GM12878 (cell line): ENCODE data around the gene PSORS1C2.

Source experiments
- BRCA1 ChIP-seq: IDR thresholded peaks from 2 replicates; pipeline ENCODE4 v1.6.1; 2011; ENCODE audit warnings: low read depth, low read length, improper control_type of control experiment
- CTCF ChIP-seq, 3 experiments: IDR thresholded peaks in 2 of 3; conservative IDR thresholded peaks in 1 of 3; 2 replicates each; pipeline ENCODE4 v1.5.1; 2011; ENCODE audit warnings: low read depth in 3 of 3, low read length in 3 of 3, mild to moderate bottlenecking in 3 of 3, control low read depth in 2 of 3, moderate library complexity in 2 of 3, inconsistent platforms in 1 of 3, mixed read lengths in 1 of 3; ENCODE audit not compliant: control insufficient read depth in 2 of 3, insufficient read depth in 1 of 3; ENCODE audit errors: extremely low read depth in 1 of 3
- CUX1 ChIP-seq: IDR thresholded peaks from 2 replicates; pipeline ENCODE4 v1.6.1; 2012; ENCODE audit warnings: improper control_type of control experiment, low read depth, low read length; ENCODE audit not compliant: insufficient replicate concordance
- ETV6 ChIP-seq, 2 experiments: fragments of 450-650 bp in 1 of 2; IDR thresholded peaks in 1 of 2; conservative IDR thresholded peaks in 1 of 2; 2 replicates each; pipeline ENCODE4 v1.6.1; 2014; ENCODE audit warnings: antibody characterized with exemption in 1 of 2, borderline replicate concordance in 1 of 2, low read depth in 1 of 2, mild to moderate bottlenecking in 1 of 2, moderate library complexity in 1 of 2
- HCFC1 ChIP-seq: fragments of 150-350 bp; IDR thresholded peaks from 2 replicates; pipeline ENCODE4 v1.6.1; 2014; ENCODE audit warnings: low read length
- RUNX3 ChIP-seq: IDR thresholded peaks from 2 replicates; pipeline ENCODE4 v1.6.1; 2012; ENCODE audit warnings: low read length, inconsistent platforms
- ZNF207 ChIP-seq: fragments of 450-650 bp; IDR thresholded peaks from 2 replicates; pipeline ENCODE4 v1.6.1; 2014; ENCODE audit warnings: antibody characterized with exemption, mild to moderate bottlenecking, borderline replicate concordance

GRCh38 chr6:31113861-31114540 is 24.9 kb downstream of the PSORS1C2 start:
- TF ChIP-seq BRCA1 (no peak), RUNX3 (no peak), ZNF207 (no peak), HCFC1 (no peak), CUX1 (no peak), ETV6 (conservative IDR thresholded peaks at IDR 0.05 in 1 of 2, IDR thresholded peaks at IDR 0.05 in 1 of 2; ENCODE audit: borderline replicate concordance in 1 of 2, low read depth in 1 of 2) (no peak), CTCF (IDR thresholded peaks at IDR 0.05 in 2 of 3, conservative IDR thresholded peaks at IDR 0.05 in 1 of 3; ENCODE audit: control insufficient read depth in 2 of 3, extremely low read depth in 1 of 3, insufficient read depth in 1 of 3, low read depth in 3 of 3, low read length in 3 of 3) (no peak)
